DMS 273 treated with DMSO at 0.1 percent for 48 hours (cell line): ENCODE results near the gene CACNB4.

ENCODE experiments used
- DNase-seq: peaks from one replicate; lab custom pipeline; 2025; lab: John Stamatoyannopoulos, UW

CACNB4 gene

GRCh38 chr2:151855111-151855510, 243.7 kb downstream of the CACNB4 start:
- DNase-seq: no peak

- DNase-seq: no peak
Measured at GRCh38 chr2:151853070-151853758, 245.6 kb downstream of the CACNB4 start.

- no peak for DNase-seq
Measured at GRCh38 chr2:151852260-151853069, 246.4 kb downstream of the CACNB4 start.

GRCh38 chr2:151851761-151852160, 247.1 kb downstream of the CACNB4 start:
- DNase-seq: no peak

- DNase-seq: no peak
Measured at GRCh38 chr2:151849413-151850010, 249.3 kb downstream of the CACNB4 start.

GRCh38 chr2:151845884-151846283, 253.0 kb downstream of the CACNB4 start:
- DNase-seq: no peak

GRCh38 chr2:151845481-151845880, 253.4 kb downstream of the CACNB4 start:
- no peak for DNase-seq

- DNase-seq: no peak
Measured at GRCh38 chr2:151844211-151844896, 254.5 kb downstream of the CACNB4 start.

- no peak for DNase-seq
Measured at GRCh38 chr2:151843691-151844061, 255.2 kb downstream of the CACNB4 start.

- DNase-seq: no peak
Measured at GRCh38 chr2:151842830-151843690, 255.8 kb downstream of the CACNB4 start.

GRCh38 chr2:151841047-151841424, 257.8 kb downstream of the CACNB4 start:
- no peak for DNase-seq

- no peak for DNase-seq
Measured at GRCh38 chr2:151840216-151841046, 258.4 kb downstream of the CACNB4 start.

GRCh38 chr2:151837926-151838325, 260.9 kb downstream of the CACNB4 start:
- no peak for DNase-seq

GRCh38 chr2:151833984-151834383, 264.9 kb downstream of the CACNB4 start:
- no peak for DNase-seq

- no peak for DNase-seq
Measured at GRCh38 chr2:151830961-151831360, 267.9 kb downstream of the CACNB4 start.

GRCh38 chr2:151828890-151829324, 269.9 kb downstream of the CACNB4 start:
- no peak for DNase-seq

GRCh38 chr2:151828143-151828889, 270.5 kb downstream of the CACNB4 start, which contains the start of gene ARL5A:
Gene ARL5A, minus strand, starts transcription at chr2:151828421. Its CDS starts 245 bp downstream, at chr2:151828176.
- DNase-seq: peak; percentile 81

GRCh38 chr2:151827564-151828142, 271.2 kb downstream of the CACNB4 start:
- no peak for DNase-seq

- DNase-seq: no peak
Measured at GRCh38 chr2:151826737-151827157, 272.1 kb downstream of the CACNB4 start.
